NB4 (cell line): Measurements from ENCODE around the gene C22orf23.

Source experiments
- POLR2A ChIP-seq: IDR thresholded peaks from 2 replicates; pipeline ENCODE4 v1.6.1; 2011; ENCODE audit warnings: mild to moderate bottlenecking; ENCODE audit not compliant: insufficient read length; ENCODE audit errors: extremely low read depth
- TF ChIP-seq, protein P1 (sequence below): IDR thresholded peaks from one replicate; pipeline ENCODE4 v1.5.1; 2012; ENCODE audit warnings: low read depth, low read length

DNA sequence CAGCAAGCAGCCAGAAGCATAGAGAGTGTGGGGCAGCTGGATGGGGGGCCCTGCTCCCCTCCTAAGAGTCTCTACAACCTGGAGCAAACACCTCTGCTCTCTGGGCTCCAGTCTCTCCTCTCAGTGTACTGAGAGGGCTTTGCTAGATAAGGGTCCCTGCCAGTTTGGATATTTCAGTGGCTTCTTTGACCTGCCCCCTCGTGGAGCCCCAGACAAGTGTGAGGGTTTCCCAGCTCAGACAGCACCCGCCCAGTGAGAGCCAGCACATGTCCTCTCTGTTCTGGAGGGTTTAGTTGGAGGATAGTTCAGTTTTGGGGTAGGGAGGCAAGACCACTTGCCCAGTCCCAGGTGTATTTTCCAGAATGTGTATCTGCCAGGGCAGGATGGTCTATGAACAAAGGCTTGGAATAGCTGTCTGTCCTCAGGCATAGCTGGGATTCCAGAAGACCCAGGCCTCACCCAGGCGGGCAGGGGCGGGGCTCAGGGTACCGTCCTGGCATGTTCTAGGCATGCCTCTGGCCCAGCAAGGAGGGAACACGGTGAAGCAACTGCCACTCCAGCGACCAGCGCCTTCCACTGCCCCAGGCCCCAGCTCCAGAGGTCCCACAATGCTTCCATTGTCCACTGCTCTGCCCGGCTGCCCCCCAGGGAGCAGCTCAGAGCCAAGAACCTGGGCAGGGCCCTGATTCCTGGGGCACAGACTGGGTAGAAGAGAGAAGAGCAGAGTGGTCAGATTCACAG lies 54.8 kb downstream of the C22orf23 start:
- TF ChIP-seq POLR2A, result no peak
- TF ChIP-seq, protein P1, sequence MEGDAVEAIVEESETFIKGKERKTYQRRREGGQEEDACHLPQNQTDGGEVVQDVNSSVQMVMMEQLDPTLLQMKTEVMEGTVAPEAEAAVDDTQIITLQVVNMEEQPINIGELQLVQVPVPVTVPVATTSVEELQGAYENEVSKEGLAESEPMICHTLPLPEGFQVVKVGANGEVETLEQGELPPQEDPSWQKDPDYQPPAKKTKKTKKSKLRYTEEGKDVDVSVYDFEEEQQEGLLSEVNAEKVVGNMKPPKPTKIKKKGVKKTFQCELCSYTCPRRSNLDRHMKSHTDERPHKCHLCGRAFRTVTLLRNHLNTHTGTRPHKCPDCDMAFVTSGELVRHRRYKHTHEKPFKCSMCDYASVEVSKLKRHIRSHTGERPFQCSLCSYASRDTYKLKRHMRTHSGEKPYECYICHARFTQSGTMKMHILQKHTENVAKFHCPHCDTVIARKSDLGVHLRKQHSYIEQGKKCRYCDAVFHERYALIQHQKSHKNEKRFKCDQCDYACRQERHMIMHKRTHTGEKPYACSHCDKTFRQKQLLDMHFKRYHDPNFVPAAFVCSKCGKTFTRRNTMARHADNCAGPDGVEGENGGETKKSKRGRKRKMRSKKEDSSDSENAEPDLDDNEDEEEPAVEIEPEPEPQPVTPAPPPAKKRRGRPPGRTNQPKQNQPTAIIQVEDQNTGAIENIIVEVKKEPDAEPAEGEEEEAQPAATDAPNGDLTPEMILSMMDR, result no peak
